K562 (cell line): Measurements from ENCODE around the gene SP100. TPM values are rescaled to one million over a fixed set of nuclear protein-coding genes. Genes with fewer than 3 reads are reported as not detected.

Experiments used
- ATAC-seq: fragments of 200-7000 bp; cut with Tn5 transposase; 3 replicates; pipeline ENCODE4 v1.9.1; 2020; ENCODE audit warnings: moderate library complexity
- BruUV-seq: library from RNA; stranded (reverse); fragments of 400-500 nt; replicated peaks from 2 replicates; lab custom pipeline; 2021; lab: Mats Ljungman, UMichigan
- CTCF ChIA-PET: fragments of 300-600 bp; formaldehyde crosslinking; extraction: SDS; loops from one replicate; lab custom pipeline; 2021; ENCODE audit warnings: low intra/inter-chr PET ratio; lab: Yijun Ruan, JAX
- POLR2A ChIA-PET: fragments of 300-600, 350-650 bp; sonication (Branson Sonifier 250); formaldehyde crosslinking; extraction: SDS; loops from one replicate; lab custom pipeline; 2021; ENCODE audit warnings: antibody characterized with exemption, inconsistent platforms; lab: Yijun Ruan, JAX
- DNase-seq, 4 experiments: peaks; one replicate each; pipeline versions ENCODE4 v3.0.0 to v3.0.0-alpha.2; 2011 to 2018; ENCODE audit warnings: low spot score in 3 of 4, mixed read lengths in 3 of 4; ENCODE audit errors: extremely low read depth in 1 of 4
- FAIRE-seq: peaks from 2 replicates; lab custom pipeline; 2011; peaks lifted over from hg19 to GRCh38; lab: Jason Lieb, UNC
- H2AFZ ChIP-seq: 2 replicates; pipeline ENCODE4 v1.6.0; 2011; ENCODE audit warnings: low read depth, low read length, control low read depth, inconsistent platforms
- H3K27ac ChIP-seq: fragments of 200-600 bp; 3 replicates; pipeline ENCODE4 v1.8.0; 2011; ENCODE audit warnings: low read depth, mild to moderate bottlenecking, control low read depth, inconsistent platforms, low read length, moderate library complexity, mixed read lengths; ENCODE audit errors: extremely low read depth
- H3K27me3 ChIP-seq, 2 experiments: fragments of 300-600 bp in 1 of 2; 2 replicates in 1 of 2; 3 replicates in 1 of 2; pipeline versions ENCODE4 v1.6.0 to v1.8.0; 2011; ENCODE audit warnings: inconsistent platforms in 2 of 2, low read length in 2 of 2, mild to moderate bottlenecking in 1 of 2, mixed read lengths in 1 of 2, moderate library complexity in 1 of 2; ENCODE audit not compliant: control insufficient read depth in 2 of 2, insufficient read depth in 2 of 2
- H3K36me3 ChIP-seq: fragments of 300-600 bp; 3 replicates; pipeline ENCODE4 v1.8.0; 2011; ENCODE audit warnings: mild to moderate bottlenecking, low read length, inconsistent platforms; ENCODE audit not compliant: control insufficient read depth, insufficient read depth
- H3K4me1 ChIP-seq, 2 experiments: fragments of 200-600 bp in 1 of 2; replicated peaks in 1 of 2; 2 replicates in 1 of 2; 3 replicates in 1 of 2; pipeline versions ENCODE4 v1.5.1 to v1.8.0; 2011; ENCODE audit warnings: inconsistent platforms in 2 of 2, low read length in 2 of 2, mild to moderate bottlenecking in 1 of 2, mixed read lengths in 1 of 2, moderate library complexity in 1 of 2; ENCODE audit not compliant: control insufficient read depth in 2 of 2, insufficient read depth in 2 of 2
- H3K4me2 ChIP-seq: 2 replicates; pipeline ENCODE4 v1.6.1; 2011; ENCODE audit warnings: low read length, control low read depth, inconsistent platforms, mixed read lengths; ENCODE audit not compliant: insufficient read depth
- H3K4me3 ChIP-seq: fragments of 200-600 bp; sonication (generic), shearing (Covaris generic); 2 replicates; pipeline ENCODE4 v1.5.1; 2016; ENCODE audit warnings: control low read depth, inconsistent platforms
- H3K79me2 ChIP-seq: fragments of 200-600 bp; 3 replicates; pipeline ENCODE4 v1.8.0; 2011; ENCODE audit warnings: low read length, inconsistent platforms; ENCODE audit not compliant: control insufficient read depth, insufficient read depth
- H3K9ac ChIP-seq, 2 experiments: 2 replicates each; pipeline versions ENCODE4 v1.6.0 to v1.6.1; 2011; ENCODE audit warnings: low read depth in 2 of 2, low read length in 2 of 2, control low read depth in 1 of 2, inconsistent platforms in 1 of 2, mild to moderate bottlenecking in 1 of 2, mixed read lengths in 1 of 2; ENCODE audit not compliant: insufficient read depth in 1 of 2
- H3K9me1 ChIP-seq: one replicate; pipeline ENCODE4 v1.6.0; 2011; ENCODE audit warnings: inconsistent platforms, mild to moderate bottlenecking, low read length, moderate library complexity; ENCODE audit not compliant: control insufficient read depth, insufficient read depth
- H3K9me3 ChIP-seq: replicated peaks from 2 replicates; pipeline ENCODE4 v1.5.1; 2011; ENCODE audit warnings: low read depth, low read length, inconsistent platforms; ENCODE audit not compliant: control insufficient read depth, insufficient read depth
- H4K20me1 ChIP-seq: replicated peaks from 2 replicates; pipeline ENCODE4 v1.6.1; 2011; ENCODE audit warnings: low read length, inconsistent platforms, mixed read lengths; ENCODE audit not compliant: control insufficient read depth, insufficient read depth
- CREB3L1 ChIP-seq: fragments of 450-650 bp; IDR thresholded peaks from 2 replicates; pipeline ENCODE4 v1.6.1; 2014; ENCODE audit warnings: low read depth, mild to moderate bottlenecking, moderate library complexity, borderline replicate concordance
- CTBP1 ChIP-seq: fragments of 450-650 bp; IDR thresholded peaks from 2 replicates; pipeline ENCODE4 v1.6.1; 2016; ENCODE audit warnings: borderline replicate concordance
- E2F5 ChIP-seq: sonication (generic); formaldehyde crosslinking; IDR thresholded peaks from 2 replicates; pipeline ENCODE4 v1.8.0; 2022; ENCODE audit warnings: mild to moderate bottlenecking, missing genetic modification reagents
- ELF4 ChIP-seq: fragments of 450-650 bp; formaldehyde crosslinking; IDR thresholded peaks from 2 replicates; pipeline ENCODE4 v1.4.0; 2022; ENCODE audit warnings: missing genetic modification characterization
- ILF3 ChIP-seq: fragments of 450-650 bp; IDR thresholded peaks from 2 replicates; pipeline ENCODE4 v1.6.1; 2018; ENCODE audit warnings: antibody characterized with exemption, mild to moderate bottlenecking, moderate library complexity, borderline replicate concordance
- MYNN ChIP-seq, 2 experiments: sonication (generic); formaldehyde crosslinking in 1 of 2; IDR thresholded peaks; 2 replicates each; pipeline versions ENCODE4 v1.5.0 to v1.6.1; 2016 to 2020; ENCODE audit warnings: antibody characterized with exemption in 1 of 2, missing genetic modification reagents in 1 of 2
- PHF20 ChIP-seq: fragments of 450-650 bp; IDR thresholded peaks from 2 replicates; pipeline ENCODE4 v1.6.1; 2018; ENCODE audit not compliant: partially characterized antibody
- SRF ChIP-seq, 2 experiments: fragments of 250-450, 450-650 bp in 1 of 2; sonication (Bioruptor Pico) in 1 of 2; sonication (generic) in 1 of 2; formaldehyde crosslinking; IDR thresholded peaks; 2 replicates each; pipeline versions ENCODE4 v1.5.0 to v1.5.1; 2020 to 2022; ENCODE audit warnings: mild to moderate bottlenecking in 1 of 2, missing genetic modification reagents in 1 of 2
- STAT5B ChIP-seq: fragments of 250-450 bp; sonication (Bioruptor Pico); IDR thresholded peaks from 2 replicates; pipeline ENCODE4 v1.8.0; 2021; ENCODE audit warnings: mild to moderate bottlenecking, inconsistent platforms
- TCF7 ChIP-seq: sonication (generic); IDR thresholded peaks from 2 replicates; pipeline ENCODE4 v1.6.1; 2016; ENCODE audit warnings: antibody characterized with exemption, borderline replicate concordance
- ZNF184 ChIP-seq: sonication (generic); formaldehyde crosslinking; IDR thresholded peaks from 2 replicates; pipeline ENCODE4 v1.5.0; 2020; ENCODE audit warnings: missing genetic modification reagents
- ZNF76 ChIP-seq: fragments of 250-450 bp; sonication (Bioruptor Pico); IDR thresholded peaks from 2 replicates; pipeline ENCODE4 v1.4.0; 2020; ENCODE audit warnings: mild to moderate bottlenecking, moderate library complexity, borderline replicate concordance
- whole genome bisulfite sequencing: fragments of 100-300 bp; shearing (Covaris generic); methylation state at CpG from one replicate; pipeline ENCODE4 v1.1.6; 2016; ENCODE audit warnings: low coverage, mixed read lengths; ENCODE audit not compliant: insufficient coverage; ENCODE audit errors: missing lambda C conversion rate; 5-methylcytosine and 5-hydroxymethylcytosine counted together
- in situ Hi-C: fragments of 300-500 bp; cut with MboI; formaldehyde crosslinking; loops from 4 replicates; pipeline ENCODE4 v1.15.0; 2018; ENCODE audit warnings: inconsistent platforms, mixed read lengths
- intact Hi-C: fragments of 100-400 bp; cut with micrococcal nuclease; formaldehyde crosslinking; loops from 2 replicates; pipeline ENCODE4 v1.14.2; 2022
- polyA plus RNA-seq, 8 experiments: library from polyadenylated mRNA; depleted of rRNA in 4 of 8; stranded (reverse) in 5 of 8; unstranded in 3 of 8; fragments of >200 nt; fragmentation: Nextera tagmentation in 2 of 8; fragmentation: Illumina TruSeq in 1 of 8; extraction: Ambion mirVana in 2 of 8; extraction: Trizol in 1 of 8; gene quantifications; 2 replicates each; pipeline versions ENCODE4 v1.2.1 to v1.2.3, GENCODE V29; 2011 to 2014; ENCODE audit warnings: inconsistent platforms in 1 of 8, missing spikeins in 1 of 8
- total RNA-seq, 7 experiments: library from RNA; depleted of rRNA in 6 of 7; stranded (reverse); fragments of >200 nt in 6 of 7; fragmentation: Illumina TruSeq in 2 of 7; extraction: Trizol in 2 of 7; gene quantifications; 2 replicates each; pipeline versions ENCODE4 v1.2.1 to v1.2.3, GENCODE V29; 2011 to 2021; ENCODE audit warnings: low replicate concordance in 1 of 7

The SP100 gene
- total and polyA plus RNA-seq, 9 of the 15 experiments (the other 6 are each of a cell fraction or from before 2014, with no cell fraction given), result 19.2 to 39.2 (median 34.6) TPM

DNA sequence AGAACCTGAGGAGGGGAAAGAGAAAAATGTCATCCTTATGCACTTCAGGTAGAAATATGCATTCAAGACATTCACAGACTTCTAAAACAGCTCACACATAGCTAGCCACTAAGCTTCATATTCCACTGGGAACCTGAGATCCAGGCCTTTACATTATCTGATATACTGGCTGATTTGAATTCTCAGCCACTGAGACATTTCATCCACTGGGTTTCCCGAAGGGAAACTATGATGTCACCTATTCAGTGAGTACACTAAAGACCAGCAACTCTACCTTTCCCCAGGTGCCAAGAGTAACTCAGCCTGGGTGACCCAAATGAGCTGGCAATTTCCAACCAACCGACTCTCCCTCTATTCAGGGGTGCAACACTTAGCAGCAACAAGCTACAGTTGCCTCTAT is 21.7 kb upstream of the SP100 start:
- H3K9ac ChIP-seq, result no peak overlapping the region
- H2AFZ ChIP-seq, result no peak overlapping the region
- FAIRE-seq (no peak), DNase-seq (no peak), ATAC-seq (no peak)
- TF ChIP-seq CREB3L1, result no peak
- TF ChIP-seq ZNF184 (CRISPR knock-in tag), result no peak
- TF ChIP-seq ILF3, result no peak
- TF ChIP-seq ELF4, result no peak
- no peak for TF ChIP-seq ZNF76
- TF ChIP-seq PHF20, result no peak
- no peak for TF ChIP-seq STAT5B (CRISPR knock-in tag)
- no peak for TF ChIP-seq CTBP1
- no peak for TF ChIP-seq MYNN (IDR thresholded peaks at IDR 0.05)
- TF ChIP-seq MYNN (CRISPR knock-in tag; IDR thresholded peaks at IDR 0.05), result no peak
- TF ChIP-seq TCF7, result no peak
- TF ChIP-seq SRF (CRISPR knock-in tag; IDR thresholded peaks at IDR 0.05), result no peak
- TF ChIP-seq E2F5 (CRISPR knock-in tag), result no peak
- no peak overlapping the region for H3K4me3 ChIP-seq
- no peaks in the 10 kb centered on the region for H4K20me1 ChIP-seq
- 33% methylated on average over 2 of the region's 2 CpGs for WGBS
- H3K27ac ChIP-seq, result no peak overlapping the region
- no peaks in the 10 kb centered on the region for H3K27me3 ChIP-seq
- H3K4me1 ChIP-seq, result peaks cover 0 to 9% of the 10 kb centered on the region in 2 experiments; a peak in 2 of 5 replicates
- CTCF ChIA-PET, result no interaction called here
- H3K36me3 ChIP-seq, result 0 out of 3 replicates have a peak, but pooled peaks cover 5% of the 10 kb centered on the region
- in situ Hi-C loops, result no loop called here
- no peaks in the 10 kb centered on the region for H3K9me1 ChIP-seq
- POLR2A ChIA-PET, result interaction anchor here (0.6 kb wide), 1 partner anchor 238 kb away, joined by 3 read pairs; no protein-coding TSS in a partner anchor
- H3K79me2 ChIP-seq, result no peaks in the 10 kb centered on the region
- H3K9me3 ChIP-seq, result no peaks in the 10 kb centered on the region
- intact Hi-C loops, result no loop called here
- no TSS peak for BruUV-seq
- no peak overlapping the region for H3K4me2 ChIP-seq
